GM12878 (cell line): Measurements from ENCODE around the gene IER5. TPM values are rescaled to one million over a fixed set of nuclear protein-coding genes. Genes with fewer than 3 reads are reported as not detected.

Source experiments
- ATAC-seq: fragments of 200-7000 bp; cut with Tn5 transposase; 3 replicates; pipeline ENCODE4 v1.9.1; 2020; ENCODE audit warnings: mild to moderate bottlenecking, moderate library complexity
- BruUV-seq: library from RNA; stranded (reverse); fragments of 400-500 nt; replicated peaks from 2 replicates; lab custom pipeline; 2021; lab: Mats Ljungman, UMichigan
- CTCF ChIA-PET: fragments of 300-600 bp; sonication (Branson Sonifier 250); formaldehyde crosslinking; extraction: SDS; loops from one replicate; lab custom pipeline; 2021; ENCODE audit warnings: inconsistent platforms; lab: Yijun Ruan, JAX
- POLR2A ChIA-PET: fragments of 350-600 bp; formaldehyde crosslinking; extraction: SDS; loops from one replicate; lab custom pipeline; 2021; ENCODE audit warnings: inconsistent platforms; lab: Charles Lee
- RAD21 ChIA-PET: fragments of 300-600 bp; sonication (Branson Sonifier 250); formaldehyde crosslinking; loops from one replicate; lab custom pipeline; 2023; ENCODE audit warnings: antibody characterized with exemption; ENCODE audit not compliant: unreplicated experiment; lab: Charles Lee
- SMC1A ChIA-PET: fragments of 300-600 bp; sonication (Branson Sonifier 250); formaldehyde crosslinking; loops from one replicate; lab custom pipeline; 2023; ENCODE audit not compliant: unreplicated experiment, uncharacterized antibody; lab: Charles Lee
- DNase-seq: peaks from one replicate; pipeline ENCODE4 v3.0.0-alpha.2; 2011; ENCODE audit warnings: low read depth, low spot score
- FAIRE-seq: peaks from 3 replicates; lab custom pipeline; 2011; peaks lifted over from hg19 to GRCh38; lab: Jason Lieb, UNC
- H2AFZ ChIP-seq: 2 replicates; pipeline ENCODE4 v1.6.0; 2011; ENCODE audit warnings: low read depth, low read length, control low read depth; ENCODE audit not compliant: control insufficient read depth
- H3K27ac ChIP-seq: 2 replicates; pipeline ENCODE4 v1.5.1; 2011; ENCODE audit warnings: control low read depth; ENCODE audit not compliant: control insufficient read depth, insufficient read depth
- H3K27me3 ChIP-seq, 2 experiments: replicated peaks in 1 of 2; 2 replicates each; pipeline versions ENCODE4 v1.6.0 to v1.6.1; 2011; ENCODE audit warnings: low read length in 1 of 2; ENCODE audit not compliant: control insufficient read depth in 2 of 2, insufficient read depth in 2 of 2
- H3K36me3 ChIP-seq, 2 experiments: 2 replicates each; pipeline ENCODE4 v1.5.1; 2011; ENCODE audit warnings: low read length in 1 of 2; ENCODE audit not compliant: control insufficient read depth in 2 of 2, insufficient read depth in 2 of 2
- H3K4me1 ChIP-seq: 2 replicates; pipeline ENCODE4 v1.6.1; 2011; ENCODE audit warnings: mild to moderate bottlenecking, low read length, moderate library complexity, mixed read lengths; ENCODE audit not compliant: control insufficient read depth, insufficient read depth
- H3K4me2 ChIP-seq: 2 replicates; pipeline ENCODE4 v1.6.0; 2011; ENCODE audit warnings: control low read depth; ENCODE audit not compliant: control insufficient read depth, insufficient read depth
- H3K4me3 ChIP-seq: fragments of 200-600 bp; sonication (generic); 2 replicates; pipeline ENCODE4 v1.5.1; 2016
- H3K79me2 ChIP-seq: 2 replicates; pipeline ENCODE4 v1.6.0; 2011; ENCODE audit warnings: low read length; ENCODE audit not compliant: control insufficient read depth, insufficient read depth
- H3K9ac ChIP-seq: 2 replicates; pipeline ENCODE4 v1.8.0; 2011; ENCODE audit warnings: low read length, control low read depth, mixed read lengths; ENCODE audit not compliant: control insufficient read depth, insufficient read depth
- H3K9me3 ChIP-seq: replicated peaks from 3 replicates; pipeline ENCODE4 v1.5.1; 2011; ENCODE audit warnings: mild to moderate bottlenecking, low read length; ENCODE audit not compliant: control insufficient read depth, insufficient read depth
- H4K20me1 ChIP-seq: 2 replicates; pipeline ENCODE4 v1.6.0; 2011; ENCODE audit not compliant: control insufficient read depth, insufficient read depth
- NFIC ChIP-seq: IDR thresholded peaks from 2 replicates; pipeline ENCODE4 v1.6.1; 2012; ENCODE audit warnings: low read depth, mild to moderate bottlenecking, inconsistent platforms, low read length, moderate library complexity
- RBBP5 ChIP-seq: fragments of 200-600 bp; sonication (generic); conservative IDR thresholded peaks from 2 replicates; pipeline ENCODE4 v1.6.1; 2016
- STAT3 ChIP-seq: IDR thresholded peaks from 2 replicates; pipeline ENCODE4 v1.6.1; 2011; ENCODE audit warnings: low read depth, low read length, improper control_type of control experiment
- YBX1 ChIP-seq: fragments of 450-650 bp; IDR thresholded peaks from 2 replicates; pipeline ENCODE4 v1.6.1; 2016; ENCODE audit warnings: antibody characterized with exemption
- ZBED1 ChIP-seq: IDR thresholded peaks from 2 replicates; pipeline ENCODE4 v1.6.1; 2016; ENCODE audit warnings: borderline replicate concordance
- ZNF384 ChIP-seq: IDR thresholded peaks from 2 replicates; pipeline ENCODE4 v1.6.1; 2012; ENCODE audit warnings: low read depth, mild to moderate bottlenecking, low read length, improper control_type of control experiment, borderline replicate concordance
- WGBS: methylation state at CpG from one replicate; pipeline ENCODE4 v1.1.6; 2016; ENCODE audit warnings: low lambda C conversion rate; ENCODE audit not compliant: insufficient replicate concordance, insufficient coverage; ENCODE audit errors: missing lambda C conversion rate; 5-methylcytosine and 5-hydroxymethylcytosine counted together
- in situ Hi-C: fragments of 300-500 bp; cut with MboI; formaldehyde crosslinking; loops from 9 replicates; pipeline ENCODE4 v1.14.3; 2018; ENCODE audit warnings: mixed read lengths
- intact Hi-C: fragments of 100-400 bp; cut with micrococcal nuclease; formaldehyde crosslinking; loops from one replicate; pipeline ENCODE4 v1.14.2; 2022; ENCODE audit not compliant: unreplicated experiment
- polyA plus RNA-seq, 11 experiments: library from polyadenylated mRNA; depleted of rRNA in 4 of 11; unstranded in 6 of 11; stranded (reverse) in 5 of 11; fragments of >200 nt; fragmentation: Nextera tagmentation in 4 of 11; fragmentation: Illumina TruSeq in 1 of 11; extraction: Ambion mirVana in 4 of 11; extraction: Trizol in 1 of 11; gene quantifications; 1 replicate in 1 of 11; 2 replicates in 10 of 11; pipeline versions ENCODE4 v1.2.1 to v1.2.3, GENCODE V29; 2011 to 2016; ENCODE audit warnings: inconsistent platforms in 2 of 11, missing spikeins in 2 of 11, low read depth in 1 of 11
- total RNA-seq, 4 experiments: library from RNA; depleted of rRNA in 3 of 4; stranded (reverse); fragments of >200 nt in 3 of 4; fragmentation: Illumina TruSeq in 1 of 4; extraction: Trizol in 1 of 4; gene quantifications; 2 replicates each; pipeline versions ENCODE4 v1.2.1 to v1.2.3, GENCODE V29; 2013 to 2021
- TF ChIP-seq, protein P1 (sequence below): IDR thresholded peaks from 2 replicates; pipeline ENCODE4 v1.6.1; 2012; ENCODE audit warnings: mild to moderate bottlenecking, low read depth, low read length
- TF ChIP-seq, protein P2 (sequence below): fragments of 450-650 bp; IDR thresholded peaks from 2 replicates; pipeline ENCODE4 v1.6.1; 2016; ENCODE audit warnings: mild to moderate bottlenecking, moderate library complexity, borderline replicate concordance

IER5 gene
- total and polyA plus RNA-seq, 10 of the 15 experiments (the other 5 are each of a cell fraction or from before 2014, with no cell fraction given), result 4.3 to 75.2 (median 30.5) TPM

DNA sequence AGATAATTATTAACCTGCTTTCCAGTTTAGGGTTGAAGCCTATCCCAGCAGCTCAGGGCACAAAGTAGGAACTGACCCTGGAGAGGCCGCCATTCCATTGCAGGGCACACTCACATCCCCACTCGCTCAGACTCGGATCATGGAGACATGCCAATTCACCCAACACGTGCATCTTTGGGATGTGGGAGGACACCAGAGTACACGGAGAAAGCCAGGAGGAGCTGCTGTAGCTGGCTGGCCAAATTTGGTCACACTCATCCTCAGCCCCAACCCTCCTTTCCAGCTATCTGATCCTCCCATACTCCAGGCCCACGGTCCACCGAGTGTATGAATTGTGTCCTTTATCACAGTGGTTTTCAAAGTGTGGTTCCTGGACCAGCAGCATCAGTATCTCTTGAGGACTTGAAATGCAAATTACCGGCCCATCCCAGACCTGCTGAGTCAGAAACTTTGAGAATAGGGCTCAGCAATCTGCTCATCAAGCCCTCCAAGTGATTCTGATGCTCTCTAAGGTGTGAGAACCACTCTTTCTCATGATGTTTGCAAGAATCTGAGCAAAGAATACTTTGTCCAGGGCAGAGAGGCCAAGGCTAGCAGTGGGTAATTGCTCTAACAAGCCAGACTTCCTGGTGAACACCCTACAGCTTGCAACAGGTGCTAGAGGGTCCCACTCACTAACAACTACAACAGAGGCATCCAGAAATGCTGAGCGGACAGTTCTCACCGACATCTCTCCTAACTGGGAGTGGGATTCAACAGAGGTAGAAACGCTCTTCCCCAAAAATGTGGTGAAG is 26.3 kb downstream of the IER5 start:
- Histone ChIP-seq H3K79me2 (no peaks in the 10 kb centered on the region), H3K9me3 (no peaks in the 10 kb centered on the region), H3K27me3 (no peaks in the 10 kb centered on the region), H3K4me2 (no peak overlapping the region), H3K36me3 (no peaks in the 10 kb centered on the region), H3K4me3 (no peak overlapping the region), H4K20me1 (no peaks in the 10 kb centered on the region), H3K27ac (no peak overlapping the region), H2AFZ (no peak overlapping the region), H3K9ac (no peak overlapping the region), H3K4me1 (peaks cover 7% of the 10 kb centered on the region)
- ChIA-PET RAD21 (interaction anchor here (1.0 to 1.1 kb wide), 2 partner anchors 23 to 27 kb away, joined by 3 read pairs; no protein-coding TSS in a partner anchor), CTCF (interaction anchor here (1.0 to 38.4 kb wide), 3 partner anchors 10 to 31 kb away, joined by 3 to 1067 read pairs (median 25); no protein-coding TSS in a partner anchor), POLR2A (interaction anchor here (0.6 to 3.2 kb wide), 3 partner anchors 9 to 19 kb away, joined by 3 to 24 read pairs (median 8); no protein-coding TSS in a partner anchor), SMC1A (interaction anchor here (0.7 to 39.2 kb wide), 5 partner anchors 9 to 51 kb away, joined by 3 to 1399 read pairs (median 5); no protein-coding TSS in a partner anchor)
- no TSS peak for BruUV-seq
- no peak for FAIRE-seq
- no peak for ATAC-seq
- intact Hi-C loops (no loop called here), in situ Hi-C loops (no loop called here)
- no peak for TF ChIP-seq STAT3
- no peak for TF ChIP-seq ZNF384
- 58% methylated on average over 11 of the region's 11 CpGs for WGBS
- DNase-seq, result no peak

DNA sequence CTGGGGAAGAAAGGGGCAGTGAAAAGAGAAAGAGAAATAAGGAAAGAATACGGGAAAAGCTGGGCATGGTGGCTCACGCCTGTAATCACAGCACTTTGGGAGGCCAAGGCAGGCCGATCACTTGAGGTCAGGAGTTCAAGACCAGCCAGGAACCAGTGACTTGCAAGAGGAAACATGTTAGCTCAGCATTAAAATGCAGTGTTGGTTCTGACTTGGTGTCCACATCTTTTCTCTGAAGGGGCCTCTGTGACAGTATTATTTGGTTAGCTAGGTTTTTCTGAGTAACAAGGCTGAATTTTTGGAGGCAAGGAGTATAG is 26.8 kb downstream of the IER5 start:
- H3K27me3 ChIP-seq, result no peaks in the 10 kb centered on the region
- BruUV-seq, result no TSS peak
- TF ChIP-seq, protein P1, sequence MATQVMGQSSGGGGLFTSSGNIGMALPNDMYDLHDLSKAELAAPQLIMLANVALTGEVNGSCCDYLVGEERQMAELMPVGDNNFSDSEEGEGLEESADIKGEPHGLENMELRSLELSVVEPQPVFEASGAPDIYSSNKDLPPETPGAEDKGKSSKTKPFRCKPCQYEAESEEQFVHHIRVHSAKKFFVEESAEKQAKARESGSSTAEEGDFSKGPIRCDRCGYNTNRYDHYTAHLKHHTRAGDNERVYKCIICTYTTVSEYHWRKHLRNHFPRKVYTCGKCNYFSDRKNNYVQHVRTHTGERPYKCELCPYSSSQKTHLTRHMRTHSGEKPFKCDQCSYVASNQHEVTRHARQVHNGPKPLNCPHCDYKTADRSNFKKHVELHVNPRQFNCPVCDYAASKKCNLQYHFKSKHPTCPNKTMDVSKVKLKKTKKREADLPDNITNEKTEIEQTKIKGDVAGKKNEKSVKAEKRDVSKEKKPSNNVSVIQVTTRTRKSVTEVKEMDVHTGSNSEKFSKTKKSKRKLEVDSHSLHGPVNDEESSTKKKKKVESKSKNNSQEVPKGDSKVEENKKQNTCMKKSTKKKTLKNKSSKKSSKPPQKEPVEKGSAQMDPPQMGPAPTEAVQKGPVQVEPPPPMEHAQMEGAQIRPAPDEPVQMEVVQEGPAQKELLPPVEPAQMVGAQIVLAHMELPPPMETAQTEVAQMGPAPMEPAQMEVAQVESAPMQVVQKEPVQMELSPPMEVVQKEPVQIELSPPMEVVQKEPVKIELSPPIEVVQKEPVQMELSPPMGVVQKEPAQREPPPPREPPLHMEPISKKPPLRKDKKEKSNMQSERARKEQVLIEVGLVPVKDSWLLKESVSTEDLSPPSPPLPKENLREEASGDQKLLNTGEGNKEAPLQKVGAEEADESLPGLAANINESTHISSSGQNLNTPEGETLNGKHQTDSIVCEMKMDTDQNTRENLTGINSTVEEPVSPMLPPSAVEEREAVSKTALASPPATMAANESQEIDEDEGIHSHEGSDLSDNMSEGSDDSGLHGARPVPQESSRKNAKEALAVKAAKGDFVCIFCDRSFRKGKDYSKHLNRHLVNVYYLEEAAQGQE, result no peak
- TF ChIP-seq, protein P2, sequence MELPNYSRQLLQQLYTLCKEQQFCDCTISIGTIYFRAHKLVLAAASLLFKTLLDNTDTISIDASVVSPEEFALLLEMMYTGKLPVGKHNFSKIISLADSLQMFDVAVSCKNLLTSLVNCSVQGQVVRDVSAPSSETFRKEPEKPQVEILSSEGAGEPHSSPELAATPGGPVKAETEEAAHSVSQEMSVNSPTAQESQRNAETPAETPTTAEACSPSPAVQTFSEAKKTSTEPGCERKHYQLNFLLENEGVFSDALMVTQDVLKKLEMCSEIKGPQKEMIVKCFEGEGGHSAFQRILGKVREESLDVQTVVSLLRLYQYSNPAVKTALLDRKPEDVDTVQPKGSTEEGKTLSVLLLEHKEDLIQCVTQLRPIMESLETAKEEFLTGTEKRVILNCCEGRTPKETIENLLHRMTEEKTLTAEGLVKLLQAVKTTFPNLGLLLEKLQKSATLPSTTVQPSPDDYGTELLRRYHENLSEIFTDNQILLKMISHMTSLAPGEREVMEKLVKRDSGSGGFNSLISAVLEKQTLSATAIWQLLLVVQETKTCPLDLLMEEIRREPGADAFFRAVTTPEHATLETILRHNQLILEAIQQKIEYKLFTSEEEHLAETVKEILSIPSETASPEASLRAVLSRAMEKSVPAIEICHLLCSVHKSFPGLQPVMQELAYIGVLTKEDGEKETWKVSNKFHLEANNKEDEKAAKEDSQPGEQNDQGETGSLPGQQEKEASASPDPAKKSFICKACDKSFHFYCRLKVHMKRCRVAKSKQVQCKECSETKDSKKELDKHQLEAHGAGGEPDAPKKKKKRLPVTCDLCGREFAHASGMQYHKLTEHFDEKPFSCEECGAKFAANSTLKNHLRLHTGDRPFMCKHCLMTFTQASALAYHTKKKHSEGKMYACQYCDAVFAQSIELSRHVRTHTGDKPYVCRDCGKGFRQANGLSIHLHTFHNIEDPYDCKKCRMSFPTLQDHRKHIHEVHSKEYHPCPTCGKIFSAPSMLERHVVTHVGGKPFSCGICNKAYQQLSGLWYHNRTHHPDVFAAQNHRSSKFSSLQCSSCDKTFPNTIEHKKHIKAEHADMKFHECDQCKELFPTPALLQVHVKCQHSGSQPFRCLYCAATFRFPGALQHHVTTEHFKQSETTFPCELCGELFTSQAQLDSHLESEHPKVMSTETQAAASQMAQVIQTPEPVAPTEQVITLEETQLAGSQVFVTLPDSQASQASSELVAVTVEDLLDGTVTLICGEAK, result no peak
- no peak for TF ChIP-seq ZBED1
- no peak for TF ChIP-seq RBBP5
- TF ChIP-seq YBX1, result no peak
- TF ChIP-seq NFIC, result no peak

More for the DNA sequence above, 26.8 kb downstream of the IER5 start:
- H3K4me2 ChIP-seq, result no peak overlapping the region
- POLR2A ChIA-PET, result interaction anchor here (0.9 to 3.2 kb wide), 4 partner anchors 9 to 18 kb away, joined by 3 to 24 read pairs (median 4); no protein-coding TSS in a partner anchor
- H3K9me3 ChIP-seq, result no peaks in the 10 kb centered on the region
- no peaks in the 10 kb centered on the region for H3K79me2 ChIP-seq
- H3K4me3 ChIP-seq, result no peak overlapping the region
- no peak for DNase-seq
- SMC1A ChIA-PET, result interaction anchor here (0.7 to 39.2 kb wide), 3 partner anchors 9 to 50 kb away, joined by 3 to 1399 read pairs (median 15); no protein-coding TSS in a partner anchor
- H3K9ac ChIP-seq, result no peak overlapping the region
- FAIRE-seq, result no peak
- CTCF ChIA-PET, result interaction anchor here (1.0 to 38.4 kb wide), 3 partner anchors 10 to 31 kb away, joined by 3 to 1067 read pairs (median 25); no protein-coding TSS in a partner anchor
- WGBS, result 89% methylated on average over 3 of the region's 3 CpGs
- H2AFZ ChIP-seq, result no peak overlapping the region
- intact Hi-C loops (no loop called here), in situ Hi-C loops (no loop called here)
- ATAC-seq, result no peak
- H3K27ac ChIP-seq, result no peak overlapping the region
- RAD21 ChIA-PET, result interaction anchor here (1.0 kb wide), 1 partner anchor 27 kb away, joined by 3 read pairs; no protein-coding TSS in a partner anchor
- H4K20me1 ChIP-seq, result no peaks in the 10 kb centered on the region
- H3K4me1 ChIP-seq, result peaks cover 7% of the 10 kb centered on the region
- H3K36me3 ChIP-seq, result no peaks in the 10 kb centered on the region
